ENCODE data around the gene MYO1F.

- TF ChIP-seq CTCF (IDR thresholded peaks at IDR 0.05; ENCODE audit: insufficient read depth, low read length), result no peak
- no peak for TF ChIP-seq POLR2AphosphoS5 (IDR thresholded peaks at IDR 0.05; ENCODE audit: low read depth)
- TF ChIP-seq REST (IDR thresholded peaks at IDR 0.05; ENCODE audit: insufficient replicate concordance, low read depth), result no peak
- no peak for TF ChIP-seq GABPA (IDR thresholded peaks at IDR 0.05; ENCODE audit: low read depth)
- no peak for TF ChIP-seq SPI1 (IDR thresholded peaks at IDR 0.05; ENCODE audit: borderline replicate concordance, low read depth)
Observed at GRCh38 chr19:8481616-8482015, 95.6 kb downstream of the MYO1F start.
